B cell (primary cell): ENCODE results near the gene EFCAB12.

Source experiments
- CTCF ChIP-seq: fragments of 200-600 bp; IDR thresholded peaks from one replicate; pipeline ENCODE4 v1.8.0; 2022; ENCODE audit warnings: antibody characterized with exemption, mild to moderate bottlenecking
- EZH2 ChIP-seq: IDR thresholded peaks from 2 replicates; pipeline ENCODE4 v1.6.1; 2012; ENCODE audit warnings: borderline replicate concordance, low read depth, mild to moderate bottlenecking, moderate library complexity, low read length; ENCODE audit not compliant: insufficient read depth, poor library complexity, severe bottlenecking

GRCh38 chr3:129475863-129476262, 47.4 kb upstream of the EFCAB12 start:
- TF ChIP-seq CTCF (no peak), EZH2 (no peak)
